GM23338 (cell line): ENCODE data around the gene ADCY1. TPM values are rescaled to one million over a fixed set of nuclear protein-coding genes. Genes with fewer than 3 reads are reported as not detected.

Experiments
- ATAC-seq: fragments of 200-7000 bp; cut with Tn5 transposase; 3 replicates; pipeline ENCODE4 v1.9.1; 2020
- DNase-seq: peaks from one replicate; pipeline ENCODE4 v3.0.0-alpha.2; 2015; ENCODE audit warnings: low spot score
- H2AFZ ChIP-seq: fragments of 200-600 bp; sonication (generic); 2 replicates; pipeline ENCODE4 v1.8.0; 2016; ENCODE audit warnings: antibody characterized with exemption, mild to moderate bottlenecking, moderate library complexity
- H3F3A ChIP-seq: fragments of 200-600 bp; sonication (generic); replicated peaks from 2 replicates; pipeline ENCODE4 v1.8.0; 2017; ENCODE audit warnings: antibody characterized with exemption, mixed run types, low read depth
- H3K27ac ChIP-seq: fragments of 200-600 bp; sonication (generic); 2 replicates; pipeline ENCODE4 v1.6.1; 2016; ENCODE audit warnings: low read depth
- H3K27me3 ChIP-seq: fragments of 200-600 bp; sonication (generic); 2 replicates; pipeline ENCODE4 v1.8.0; 2016; ENCODE audit warnings: mild to moderate bottlenecking, mixed run types, moderate library complexity; ENCODE audit not compliant: insufficient read depth
- H3K36me3 ChIP-seq: fragments of 200-600 bp; sonication (generic); 2 replicates; pipeline ENCODE4 v1.8.0; 2016; ENCODE audit warnings: mild to moderate bottlenecking; ENCODE audit not compliant: insufficient read depth
- H3K4me1 ChIP-seq: fragments of 200-600 bp; sonication (generic); 2 replicates; pipeline ENCODE4 v1.8.0; 2016; ENCODE audit warnings: mild to moderate bottlenecking, moderate library complexity; ENCODE audit not compliant: insufficient read depth
- H3K4me2 ChIP-seq: fragments of 200-600 bp; sonication (generic); 2 replicates; pipeline ENCODE4 v1.7.1; 2017; ENCODE audit warnings: mixed run types
- H3K4me3 ChIP-seq: fragments of 200-600 bp; sonication (generic); 2 replicates; pipeline ENCODE4 v1.6.1; 2016; ENCODE audit warnings: mixed run types
- H3K79me2 ChIP-seq: fragments of 200-600 bp; sonication (generic); replicated peaks from 2 replicates; pipeline ENCODE4 v1.8.0; 2017; ENCODE audit warnings: mild to moderate bottlenecking; ENCODE audit not compliant: insufficient read depth
- H3K9me2 ChIP-seq: fragments of 200-600 bp; sonication (generic); 2 replicates; pipeline ENCODE4 v1.8.0; 2017; ENCODE audit not compliant: insufficient read depth
- H4K20me1 ChIP-seq: fragments of 200-600 bp; sonication (generic); replicated peaks from 2 replicates; pipeline ENCODE4 v1.8.0; 2017; ENCODE audit warnings: mild to moderate bottlenecking; ENCODE audit not compliant: insufficient read depth
- H3K27ac Mint-ChIP-seq: 2 replicates; pipeline ENCODE4 v1.8.0; 2020; ENCODE audit warnings: inconsistent platforms, mild to moderate bottlenecking, moderate library complexity, mixed read lengths
- H3K27me3 Mint-ChIP-seq: 3 replicates; pipeline ENCODE4 v1.8.0; 2022; ENCODE audit warnings: low read depth, mild to moderate bottlenecking, moderate library complexity, mixed read lengths, inconsistent platforms; ENCODE audit not compliant: insufficient read depth, poor library complexity
- H3K36me3 Mint-ChIP-seq: 3 replicates; pipeline ENCODE4 v1.8.0; 2021; ENCODE audit warnings: low read depth, mild to moderate bottlenecking, inconsistent platforms, moderate library complexity, mixed read lengths
- H3K4me1 Mint-ChIP-seq: 3 replicates; pipeline ENCODE4 v1.8.0; 2020; ENCODE audit warnings: mild to moderate bottlenecking, inconsistent platforms, mixed read lengths
- H3K4me3 Mint-ChIP-seq: 3 replicates; pipeline ENCODE4 v1.8.0; 2021; ENCODE audit warnings: moderate library complexity, mild to moderate bottlenecking, inconsistent platforms, mixed read lengths
- H3K9me3 Mint-ChIP-seq: 3 replicates; pipeline ENCODE4 v1.8.0; 2020; ENCODE audit warnings: moderate library complexity, mild to moderate bottlenecking, inconsistent platforms, mixed read lengths
- CREB1 ChIP-seq: fragments of 250-450 bp; sonication (Bioruptor Pico); IDR thresholded peaks from 2 replicates; pipeline ENCODE4 v1.5.0; 2020; ENCODE audit warnings: low read depth, mild to moderate bottlenecking, moderate library complexity
- CTCF ChIP-seq, 2 experiments: fragments of 200-600 bp in 1 of 2; sonication (generic) in 1 of 2; conservative IDR thresholded peaks; 2 replicates each; pipeline versions ENCODE4 v1.5.1 to v1.6.1; 2016 to 2017; ENCODE audit warnings: antibody characterized with exemption in 2 of 2, low read depth in 2 of 2, mild to moderate bottlenecking in 2 of 2, moderate library complexity in 1 of 2
- ETS1 ChIP-seq: IDR thresholded peaks from 2 replicates; pipeline ENCODE4 v1.6.1; 2016; ENCODE audit warnings: antibody characterized with exemption
- EZH2phosphoT487 ChIP-seq: fragments of 200-600 bp; sonication (generic); IDR thresholded peaks from one replicate; pipeline ENCODE4 v1.8.1; 2018; ENCODE audit warnings: antibody characterized with exemption; ENCODE audit not compliant: unreplicated experiment
- JUNB ChIP-seq: IDR thresholded peaks from one replicate; pipeline ENCODE4 v1.6.1; 2016; ENCODE audit warnings: antibody characterized with exemption; ENCODE audit not compliant: unreplicated experiment
- POLR2AphosphoS5 ChIP-seq: IDR thresholded peaks from 2 replicates; pipeline ENCODE4 v1.6.1; 2016; ENCODE audit warnings: antibody characterized with exemption, low read depth
- REST ChIP-seq: IDR thresholded peaks from one replicate; pipeline ENCODE4 v1.6.1; 2018; ENCODE audit warnings: antibody characterized with exemption; ENCODE audit not compliant: unreplicated experiment
- STAT1 ChIP-seq: IDR thresholded peaks from one replicate; pipeline ENCODE4 v1.6.1; 2016; ENCODE audit warnings: antibody characterized with exemption; ENCODE audit not compliant: unreplicated experiment
- ZNF331 ChIP-seq: fragments of 250-450 bp; sonication (Bioruptor Pico); IDR thresholded peaks from 2 replicates; pipeline ENCODE4 v1.5.0; 2020; ENCODE audit warnings: low read depth, mild to moderate bottlenecking, moderate library complexity
- polyA plus RNA-seq: library from polyadenylated mRNA; unstranded; fragments of >200 nt; fragmentation: Nextera tagmentation; extraction: Ambion mirVana; gene quantifications from 2 replicates; pipeline ENCODE4 v1.2.1, GENCODE V29; 2016
- total RNA-seq: library from RNA; depleted of rRNA; stranded (reverse); fragments of >200 nt; shearing (Covaris generic); gene quantifications from 2 replicates; pipeline ENCODE4 v1.2.3, GENCODE V29; 2014

Gene ADCY1
- total and polyA plus RNA-seq, 2 experiments from 2014 or later: 2.3 to 18.7 TPM

GRCh38 chr7:45596665-45597095, 22.5 kb downstream of the ADCY1 start:
- no peak overlapping the region for H3K27ac ChIP-seq
- Mint-ChIP-seq H3K27me3 (peaks cover 2% of the 10 kb centered on the region), H3K4me1 (peaks cover 31% of the 10 kb centered on the region), H3K4me3 (no peak overlapping the region), H3K36me3 (no peaks in the 10 kb centered on the region; the same call in 1 of the 3 replicates), H3K9me3 (no peaks in the 10 kb centered on the region), H3K27ac (peak overlapping the region; percentile 28; the same call in 1 of the 2 replicates)
- no peaks in the 10 kb centered on the region for H3K9me2 ChIP-seq
- peaks cover 4% of the 10 kb centered on the region; the same call in 1 of the 2 replicates for H3K79me2 ChIP-seq
- no peaks in the 10 kb centered on the region for H3F3A ChIP-seq
- H3K4me3 ChIP-seq: no peak overlapping the region
- TF ChIP-seq ETS1 (no peak), CTCF (conservative IDR thresholded peaks at IDR 0.05; ENCODE audit: low read depth in 2 of 2) (no peak), ZNF331 (no peak), CREB1 (CRISPR knock-in tag) (no peak), POLR2AphosphoS5 (no peak), JUNB (no peak), EZH2phosphoT487 (no peak), REST (no peak), STAT1 (no peak)
- no peak overlapping the region for H2AFZ ChIP-seq
- H3K4me1 ChIP-seq: no peaks in the 10 kb centered on the region
- no peaks in the 10 kb centered on the region for H3K36me3 ChIP-seq
- no peaks in the 10 kb centered on the region for H4K20me1 ChIP-seq
- ATAC-seq (no peak), DNase-seq (no peak)
- H3K4me2 ChIP-seq: no peak overlapping the region
- no peaks in the 10 kb centered on the region for H3K27me3 ChIP-seq
